ENCODE results near the gene ZFHX3.
A peak's percentile ranks its signal among the peaks of the same experiment; 100 is the strongest.

ZFHX3 gene

DNA sequence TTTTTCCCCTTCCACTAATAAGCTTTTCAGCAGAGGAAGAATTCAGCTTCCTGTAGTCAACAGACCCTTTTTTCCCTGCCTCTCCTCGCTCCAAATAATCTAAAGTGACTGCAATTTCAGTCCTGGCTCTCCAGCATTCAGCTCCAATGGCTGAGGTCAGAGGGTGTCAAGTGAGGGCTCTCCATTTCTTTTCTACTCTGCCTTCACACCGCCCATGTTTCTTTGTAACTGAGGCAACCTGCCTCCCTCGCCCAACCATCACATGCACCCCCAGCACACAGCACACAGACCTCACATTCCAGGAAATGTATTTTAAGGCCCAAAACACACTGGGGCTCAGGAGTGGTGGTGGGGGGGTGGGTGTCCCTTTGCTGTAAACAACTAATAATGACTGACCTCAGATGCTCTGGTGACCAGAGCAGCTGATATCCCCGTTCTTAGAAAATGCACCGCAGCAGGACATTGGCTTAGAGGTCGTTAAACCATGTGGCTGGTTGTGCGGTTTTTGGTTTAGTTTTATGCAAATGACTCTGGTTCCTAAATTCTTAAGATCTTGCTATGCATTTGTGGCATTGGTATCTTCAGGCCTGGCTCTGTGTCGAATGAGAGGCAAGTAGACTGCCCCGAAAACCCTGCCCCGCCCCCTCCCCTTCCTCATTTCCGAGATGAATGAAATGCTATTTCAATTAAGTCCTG is 203.6 kb downstream of the ZFHX3 start:
- DNase-seq: no peak

DNA sequence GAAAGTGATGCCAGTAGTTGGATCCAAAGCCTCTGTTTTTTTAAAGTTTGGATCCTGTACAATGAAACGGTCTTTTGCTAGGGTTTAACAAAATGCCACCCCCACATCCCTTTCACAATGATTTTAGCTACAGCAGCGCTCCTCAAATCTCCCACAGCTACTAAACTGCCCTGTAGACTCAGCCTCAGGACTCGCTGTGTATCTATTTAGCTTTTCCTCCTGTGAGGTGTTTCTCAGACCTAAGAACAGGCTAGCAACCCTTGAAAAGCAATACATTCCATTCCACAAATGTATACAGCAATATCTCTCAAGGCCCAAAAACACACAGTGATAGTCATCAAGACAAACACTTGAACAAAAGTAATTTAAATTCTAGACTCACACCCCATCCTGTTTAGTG is 206.4 kb downstream of the ZFHX3 start:
- no peak for DNase-seq

DNA sequence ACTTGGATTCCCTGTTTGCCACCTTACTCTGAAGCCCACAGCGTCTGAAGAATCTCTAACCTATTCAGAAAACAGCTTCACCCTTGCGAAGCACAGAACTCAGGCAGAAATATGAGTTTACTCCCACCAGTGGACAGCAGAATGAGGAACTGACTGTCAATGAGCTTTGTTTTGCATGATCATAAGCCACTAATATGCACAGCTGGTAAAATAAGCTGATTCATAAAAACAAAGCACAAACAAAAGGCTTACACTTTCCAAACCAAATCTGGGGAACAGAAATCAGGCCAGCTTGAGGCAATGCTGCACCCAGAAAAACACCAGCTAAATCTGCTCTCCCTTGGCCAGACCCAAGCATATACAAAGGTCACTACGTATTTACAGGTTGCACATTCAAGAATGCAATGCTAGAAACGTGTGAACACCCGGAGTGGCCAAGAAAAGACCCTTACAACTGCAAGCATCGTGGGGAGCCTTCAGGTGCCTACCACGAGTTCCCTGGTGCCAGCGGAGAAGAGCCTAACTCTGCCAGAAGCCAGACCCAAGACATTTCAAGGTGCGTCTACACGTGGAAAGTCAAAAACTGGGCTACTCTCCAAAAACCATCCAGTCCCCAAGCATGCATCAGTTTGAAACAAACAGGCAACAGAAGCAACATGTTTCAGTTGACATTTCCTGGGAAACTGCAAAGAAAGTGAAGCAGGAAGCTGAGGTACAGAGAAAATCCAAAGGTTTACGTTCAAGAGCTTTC is 207.1 kb downstream of the ZFHX3 start:
- DNase-seq: no peak

DNA sequence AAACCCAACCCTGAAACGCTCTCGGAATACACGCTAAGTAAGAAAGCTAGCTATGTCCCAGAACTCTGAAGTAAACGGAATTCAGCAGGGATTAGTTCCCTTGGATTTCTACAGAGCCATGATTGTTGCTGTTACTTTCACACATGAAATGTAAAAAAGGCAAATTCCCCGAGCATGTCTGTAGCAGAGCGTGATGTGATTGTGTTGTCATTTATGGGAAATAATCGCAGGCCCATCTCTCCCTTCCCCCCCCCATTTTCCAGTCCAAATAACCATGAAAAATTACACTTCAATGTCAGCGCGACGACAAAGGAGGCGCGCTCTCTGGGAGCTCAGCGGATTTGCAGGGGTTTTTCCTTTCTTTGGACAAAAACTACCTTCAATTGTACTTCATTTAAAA is 209.0 kb downstream of the ZFHX3 start:
- DNase-seq: no peak

DNA sequence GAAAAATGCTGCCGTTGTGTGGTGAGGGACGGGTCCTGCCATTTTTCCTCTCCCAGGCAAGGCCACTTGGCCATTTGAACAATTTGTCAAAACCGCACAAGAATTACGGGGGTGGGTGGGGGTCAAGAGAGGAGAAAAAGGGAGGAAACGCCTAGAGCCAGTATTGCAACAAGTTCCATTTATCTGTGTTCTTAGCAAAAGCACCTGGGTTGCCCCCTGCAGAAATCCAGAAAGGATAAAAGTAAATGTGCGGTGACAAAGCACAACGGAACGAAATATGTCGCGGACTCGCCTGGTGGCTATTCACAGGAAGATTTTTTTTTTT is 209.4 kb downstream of the ZFHX3 start:
- DNase-seq: no peak

DNA sequence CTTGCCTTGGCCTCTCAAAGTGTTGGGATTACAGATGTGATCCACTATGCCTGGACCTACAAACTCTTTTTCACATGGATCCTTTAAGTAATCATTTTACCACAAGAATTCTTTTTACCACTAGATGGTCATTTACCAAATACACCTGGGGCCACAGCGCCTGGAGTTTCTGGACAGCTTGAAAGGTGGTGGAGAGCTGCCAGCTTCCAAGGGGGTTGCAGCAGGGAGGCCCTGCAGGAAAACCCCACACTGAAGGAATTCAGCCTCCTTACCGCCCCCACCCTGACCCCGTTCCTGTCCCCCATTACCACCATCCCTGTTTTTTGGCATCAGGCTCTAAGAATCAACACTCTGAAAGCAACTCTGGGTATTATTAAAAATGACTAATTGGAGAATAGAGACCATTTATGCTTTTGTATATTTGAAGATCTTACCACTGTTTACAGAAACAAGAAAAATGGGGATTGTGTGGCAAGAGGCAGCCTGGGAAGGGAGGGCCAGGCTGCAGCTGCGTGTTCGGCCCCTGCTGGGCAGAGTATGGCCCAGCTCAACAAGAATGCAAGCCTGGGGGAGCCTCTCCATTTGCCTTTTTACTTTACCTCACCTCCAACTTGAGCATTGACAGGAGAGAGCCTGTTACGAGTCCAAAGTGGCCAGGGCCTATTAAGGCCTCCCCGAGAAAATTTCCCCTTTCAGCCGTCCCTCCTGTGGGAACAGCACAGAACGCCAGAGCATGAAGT is 209.9 kb downstream of the ZFHX3 start:
- DNase-seq: no peak

DNA sequence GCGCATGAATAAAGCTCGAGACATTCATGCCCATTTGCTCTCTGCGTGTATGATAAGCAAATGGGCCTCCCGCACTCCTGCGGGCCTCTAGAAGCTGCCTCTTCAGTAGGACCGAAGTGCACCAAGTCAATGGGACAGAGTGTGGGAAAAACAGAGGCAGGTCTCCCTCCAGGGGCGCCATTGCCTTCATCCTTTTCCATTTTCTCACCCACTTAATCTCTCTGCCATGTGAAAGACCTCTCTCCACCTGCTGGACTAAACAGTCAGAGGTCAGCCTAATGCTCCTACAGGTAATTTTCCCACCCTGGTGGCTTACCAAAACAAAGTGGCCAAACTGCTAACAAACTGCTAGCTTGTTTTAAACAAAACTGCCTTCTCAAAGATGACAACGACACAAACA is 210.9 kb downstream of the ZFHX3 start:
- DNase-seq: no peak

DNA sequence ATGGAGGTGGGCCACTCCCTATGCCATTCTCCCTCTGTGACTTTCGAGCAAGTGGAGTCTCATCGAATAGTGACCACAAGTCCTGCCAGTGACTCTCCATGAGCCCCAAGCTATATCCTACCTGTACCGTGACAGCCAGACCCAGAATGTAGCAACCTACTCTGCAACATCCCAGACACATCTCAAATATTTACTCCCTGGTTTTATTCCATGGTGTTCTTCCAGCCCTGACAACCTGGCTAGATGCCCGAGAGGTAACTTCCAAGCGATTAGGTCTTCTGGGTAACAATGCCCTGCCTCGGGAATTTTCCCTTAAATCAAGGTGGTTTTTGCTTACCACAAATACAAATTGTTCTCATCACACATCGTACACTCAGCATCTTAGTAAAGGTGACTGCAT is 211.7 kb downstream of the ZFHX3 start:
- DNase-seq: no peak

DNA sequence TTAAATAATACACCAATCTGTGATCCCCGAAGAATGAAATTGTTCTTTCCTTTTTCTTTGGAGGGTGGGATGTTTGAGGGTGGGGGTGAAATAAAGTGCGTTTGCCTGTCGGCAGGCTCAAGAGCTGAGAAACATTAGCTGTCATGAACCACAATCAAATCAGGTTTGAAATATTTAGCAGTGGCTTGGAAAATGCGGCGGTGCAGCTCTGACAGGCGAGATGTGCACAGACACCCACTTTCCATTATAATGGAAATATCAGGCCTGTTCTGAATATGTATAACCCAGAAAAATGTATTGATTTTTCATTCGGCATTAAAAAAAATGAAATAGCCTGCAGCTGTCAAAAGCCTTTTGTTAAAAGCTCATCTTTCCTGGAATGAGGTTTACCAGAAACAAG is 212.8 kb downstream of the ZFHX3 start:
- no peak for DNase-seq

DNA sequence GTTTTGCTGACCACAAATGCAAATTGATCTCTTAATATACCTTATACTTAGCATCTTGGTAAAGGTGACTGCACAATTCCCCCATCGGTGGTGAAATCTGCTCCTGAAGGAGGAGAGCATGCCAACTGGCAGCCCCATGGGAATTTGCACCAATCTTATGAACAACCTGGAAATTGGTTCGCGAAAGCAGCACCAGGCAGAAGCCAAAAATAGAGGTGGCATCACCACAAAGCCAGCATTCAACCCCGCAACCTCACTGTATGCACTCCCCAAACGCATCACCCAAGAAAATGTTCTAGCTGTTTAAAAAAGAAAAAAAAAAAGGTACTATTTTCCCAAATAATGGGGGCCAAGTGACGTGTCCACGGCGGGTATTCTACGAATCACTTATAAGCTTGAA is 213.4 kb downstream of the ZFHX3 start:
- DNase-seq: no peak

DNA sequence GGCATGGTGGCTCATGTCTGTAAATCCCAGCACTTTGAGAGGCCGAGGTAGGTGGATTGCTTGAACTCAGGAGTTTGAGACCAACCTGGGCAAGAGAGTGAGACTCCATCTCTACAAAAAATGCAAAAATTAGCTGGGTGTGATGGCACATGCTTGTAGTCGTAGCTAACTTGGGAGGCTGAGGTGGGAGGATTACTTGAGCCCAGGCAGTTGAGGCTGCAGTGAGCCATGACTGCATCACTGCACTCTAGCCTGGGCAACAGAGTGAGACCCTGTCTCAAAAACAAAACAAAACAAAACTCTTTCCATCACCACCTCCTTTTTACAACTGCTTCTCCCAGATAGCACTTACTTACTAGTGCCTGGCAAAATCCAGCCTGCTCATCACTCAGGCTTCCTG is 214.0 kb downstream of the ZFHX3 start:
- no peak for DNase-seq

DNA sequence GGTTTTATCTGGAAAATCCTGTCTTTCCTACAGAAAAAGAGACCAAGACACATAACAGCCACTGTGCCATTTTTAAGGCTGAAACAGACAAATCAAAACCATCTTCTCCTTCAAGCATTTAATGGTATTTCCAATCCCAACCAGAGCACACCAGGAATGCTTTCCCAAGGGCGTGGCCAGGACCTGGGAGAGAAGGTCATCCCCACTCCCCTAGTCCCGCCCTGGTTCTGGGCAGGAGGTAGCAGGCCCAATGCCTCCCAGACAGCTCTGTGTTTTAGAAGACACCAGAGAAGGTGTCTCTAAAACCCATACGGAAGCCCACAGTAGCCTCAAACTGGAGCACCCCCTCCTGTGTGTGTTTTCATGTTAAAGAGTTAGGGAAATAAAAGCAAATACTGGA is 214.4 kb downstream of the ZFHX3 start:
- no peak for DNase-seq

DNA sequence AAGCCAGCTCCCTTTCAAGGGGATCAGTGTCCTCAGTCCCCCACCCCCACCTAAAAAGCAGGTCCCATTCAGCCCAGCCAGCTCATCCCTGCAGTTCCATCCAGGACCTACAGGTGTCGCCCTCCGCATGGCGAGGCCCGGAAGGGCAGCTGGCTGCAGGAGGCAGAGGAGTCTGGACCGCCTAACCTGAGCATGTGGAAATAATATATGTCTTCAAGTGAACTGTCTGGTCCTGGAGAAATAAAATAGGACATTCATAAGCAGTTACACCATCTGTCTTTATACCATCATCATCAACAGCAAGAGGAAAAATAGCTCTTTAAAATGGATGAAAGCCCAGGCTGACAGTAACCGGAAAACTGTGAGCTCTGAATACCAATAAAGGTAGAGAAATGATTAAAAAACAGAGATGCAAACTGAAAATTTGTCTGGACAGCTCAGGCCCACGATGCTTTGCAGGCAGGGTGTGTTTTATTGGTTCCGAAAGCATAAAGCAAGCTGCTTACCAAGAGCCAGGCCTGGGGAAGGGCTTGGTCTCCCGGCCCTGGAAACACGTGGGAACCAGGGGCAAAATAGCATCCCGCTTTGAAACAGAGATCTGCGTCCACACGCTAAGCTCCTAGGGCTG is 215.2 kb downstream of the ZFHX3 start:
- DNase-seq: peak; percentile 10

DNA sequence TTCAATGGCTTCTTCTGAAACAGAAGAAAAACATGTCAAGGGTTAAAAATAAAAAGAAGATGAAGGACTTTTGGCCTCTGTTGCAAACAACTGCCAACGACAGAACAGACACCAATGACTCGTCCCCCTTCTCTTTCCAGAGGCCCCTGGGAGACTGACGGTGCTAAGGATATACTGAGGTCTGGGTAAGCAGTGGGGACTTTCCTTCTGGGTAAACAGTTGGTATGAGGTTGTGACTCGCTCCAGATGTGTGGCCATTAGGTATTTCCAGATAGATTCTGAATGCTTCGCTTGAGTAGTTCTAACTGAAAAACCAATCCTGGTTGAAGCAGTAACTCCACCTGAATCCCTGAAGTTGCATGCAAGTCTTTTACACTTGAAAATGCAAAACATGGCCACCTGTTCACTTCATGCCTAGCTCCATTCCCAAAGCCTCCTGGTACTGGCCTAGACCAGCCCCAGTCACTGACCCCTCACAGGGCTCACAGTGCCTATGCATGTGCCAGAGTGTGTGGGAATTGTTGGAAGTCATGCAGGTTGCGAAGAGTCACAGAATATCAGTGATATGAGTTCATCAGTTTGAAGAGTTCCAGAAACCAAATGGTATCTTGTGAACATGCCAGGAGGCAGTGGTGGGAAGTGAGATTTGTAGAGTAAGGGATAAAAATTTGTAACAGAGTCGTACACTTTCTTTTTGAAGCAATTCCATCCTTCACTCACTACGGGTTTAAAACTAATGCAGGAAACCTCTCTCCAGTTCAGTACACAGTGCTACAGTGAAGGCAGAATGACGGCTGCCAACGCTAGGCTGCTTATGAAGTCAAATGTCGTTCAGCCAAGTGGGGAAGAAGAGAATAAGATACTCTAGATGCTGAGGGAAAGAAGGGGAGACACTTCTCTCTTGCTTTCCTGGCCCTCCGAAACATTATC is 217.8 kb downstream of the ZFHX3 start:
- DNase-seq: no peak

DNA sequence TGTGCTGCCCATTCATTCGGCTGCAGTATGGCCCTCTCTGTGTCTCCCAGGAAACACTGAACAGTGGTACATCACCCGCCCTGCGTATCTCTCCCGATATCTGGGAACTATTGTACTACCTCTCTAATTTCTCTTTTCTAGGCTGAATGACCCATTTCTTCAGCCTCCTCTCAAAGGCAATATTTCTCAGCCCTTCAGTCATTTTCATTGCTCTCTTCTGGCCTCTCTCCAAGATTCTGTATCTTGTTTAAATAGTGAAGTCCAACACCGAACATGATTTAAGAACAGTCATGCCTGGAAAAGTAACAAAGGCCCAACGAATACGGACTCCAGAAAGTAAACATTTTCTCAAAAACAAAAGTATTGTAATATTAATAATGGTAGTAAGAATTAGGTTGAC is 220.1 kb downstream of the ZFHX3 start:
- DNase-seq: no peak

DNA sequence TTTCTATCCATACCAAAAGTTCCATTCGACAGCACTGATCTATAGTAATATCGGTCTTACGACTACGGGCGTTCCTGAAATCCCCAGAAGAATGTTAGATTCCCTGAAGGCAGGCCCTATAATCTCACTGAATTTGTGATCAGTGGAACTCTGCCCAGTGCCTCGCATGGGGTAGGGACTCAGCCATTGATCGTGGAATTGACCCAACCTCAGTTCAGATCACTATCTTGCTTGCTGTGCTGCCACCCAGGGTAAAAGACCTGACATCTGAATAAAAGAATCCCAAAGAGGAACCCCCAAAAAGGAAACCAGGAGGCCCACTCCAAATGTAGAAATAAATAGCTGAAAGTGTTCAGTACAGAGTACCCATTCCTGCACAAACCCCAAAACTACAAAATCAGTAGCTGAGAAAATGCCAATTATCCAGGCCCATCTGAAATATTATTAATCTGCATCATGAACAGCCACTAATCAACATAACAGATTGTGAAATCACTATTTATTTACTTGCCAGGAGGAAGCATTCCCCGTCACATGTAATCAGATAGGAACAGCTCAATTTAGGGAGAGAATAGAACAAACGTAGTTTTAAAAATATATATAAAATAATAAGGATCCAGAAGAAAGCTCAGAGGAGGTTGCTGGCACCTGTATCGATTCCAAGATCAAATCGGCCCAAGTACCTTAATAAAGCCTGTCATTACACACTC is 221.9 kb downstream of the ZFHX3 start:
- no peak for DNase-seq

DNA sequence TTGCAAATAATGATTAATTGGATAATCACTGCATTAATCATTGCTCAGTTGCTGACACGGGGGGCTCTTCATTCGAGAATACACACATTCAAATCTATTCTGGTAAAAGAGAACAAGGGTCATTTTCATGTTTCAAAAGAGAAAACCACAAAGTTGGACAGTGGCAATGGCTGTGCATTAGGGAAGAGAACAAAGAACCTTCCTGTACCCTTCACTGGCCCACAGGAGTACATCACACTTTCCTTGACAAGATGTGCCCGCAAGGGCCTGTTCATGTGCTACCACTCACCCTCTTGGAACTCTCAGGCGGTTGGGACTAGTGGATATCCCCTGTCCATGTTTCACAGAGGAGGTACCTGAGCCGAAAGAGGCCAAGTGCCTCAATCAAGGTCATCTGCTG is 223.2 kb downstream of the ZFHX3 start:
- DNase-seq: no peak

DNA sequence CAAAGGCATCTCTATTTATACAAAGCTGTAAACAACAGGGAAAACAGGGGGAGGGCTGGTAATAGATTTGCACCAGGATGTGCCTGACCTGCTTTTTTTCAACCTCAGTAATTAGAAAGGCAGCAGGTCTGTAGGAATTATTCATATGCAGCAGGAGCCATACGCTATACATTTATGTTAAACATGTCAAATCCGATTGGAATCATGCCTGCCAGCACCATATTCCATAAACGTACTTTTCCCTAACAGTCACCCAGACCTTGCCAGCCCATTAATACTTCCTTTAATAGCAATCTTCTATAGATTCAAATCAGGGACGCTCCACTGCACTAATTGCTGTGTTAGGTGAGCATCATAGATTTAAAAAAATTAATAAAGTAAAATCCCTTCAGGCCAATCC is 223.9 kb downstream of the ZFHX3 start:
- DNase-seq: no peak

DNA sequence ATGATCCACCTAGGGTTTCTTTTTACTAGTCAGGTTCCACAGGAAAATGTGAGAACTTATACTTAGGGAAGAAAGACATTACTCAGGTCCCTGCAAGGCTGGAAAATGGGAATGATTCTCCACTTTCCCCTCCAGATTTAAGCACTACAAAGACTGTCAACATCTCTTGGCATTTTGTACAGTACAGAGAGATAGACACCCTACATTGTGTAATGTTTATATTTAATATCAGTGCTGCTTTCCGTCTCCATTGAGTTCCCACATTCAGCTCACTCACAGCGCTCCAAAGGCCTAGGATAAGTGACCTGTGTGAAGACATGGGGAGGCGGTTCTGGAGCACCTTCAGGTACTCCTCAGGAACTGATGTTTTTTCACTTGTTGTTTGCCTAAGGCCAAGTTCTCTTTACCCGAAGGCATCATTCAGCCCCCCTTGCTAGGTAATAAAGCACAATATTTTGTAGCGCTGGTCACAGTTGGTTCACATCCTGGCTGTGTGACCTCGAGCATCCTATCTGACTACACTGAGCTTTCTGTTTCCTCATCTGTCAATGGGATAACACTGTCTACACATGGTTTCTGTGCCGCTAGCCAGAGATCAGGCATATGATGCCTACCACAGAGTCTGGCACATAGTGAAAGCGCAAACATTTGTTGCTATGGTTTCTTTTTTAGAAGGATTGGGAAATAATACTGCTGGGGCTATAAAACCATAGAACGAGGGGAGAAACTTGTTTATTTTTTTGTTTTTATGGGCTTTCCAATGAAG is 226.6 kb downstream of the ZFHX3 start:
- DNase-seq: no peak

DNA sequence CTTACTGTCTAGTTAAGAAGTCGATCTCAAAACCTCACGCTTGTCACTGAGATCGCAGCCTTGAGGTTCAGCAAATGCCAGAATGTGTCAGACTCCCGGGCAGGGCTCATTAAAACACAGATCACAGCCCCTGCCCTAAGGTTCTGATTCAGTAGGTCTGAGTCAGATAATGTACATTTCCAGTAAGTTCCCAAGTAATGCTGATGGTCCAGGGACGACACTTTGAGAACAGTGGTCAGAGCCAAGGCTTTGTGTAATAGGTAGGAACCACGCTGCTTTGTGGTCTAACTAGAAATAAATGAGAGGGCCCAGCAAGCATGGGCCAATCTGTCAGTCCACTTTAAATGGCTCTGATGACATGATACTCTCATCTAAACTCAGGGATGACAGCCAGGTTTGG is 228.6 kb downstream of the ZFHX3 start:
- DNase-seq: no peak

DNA sequence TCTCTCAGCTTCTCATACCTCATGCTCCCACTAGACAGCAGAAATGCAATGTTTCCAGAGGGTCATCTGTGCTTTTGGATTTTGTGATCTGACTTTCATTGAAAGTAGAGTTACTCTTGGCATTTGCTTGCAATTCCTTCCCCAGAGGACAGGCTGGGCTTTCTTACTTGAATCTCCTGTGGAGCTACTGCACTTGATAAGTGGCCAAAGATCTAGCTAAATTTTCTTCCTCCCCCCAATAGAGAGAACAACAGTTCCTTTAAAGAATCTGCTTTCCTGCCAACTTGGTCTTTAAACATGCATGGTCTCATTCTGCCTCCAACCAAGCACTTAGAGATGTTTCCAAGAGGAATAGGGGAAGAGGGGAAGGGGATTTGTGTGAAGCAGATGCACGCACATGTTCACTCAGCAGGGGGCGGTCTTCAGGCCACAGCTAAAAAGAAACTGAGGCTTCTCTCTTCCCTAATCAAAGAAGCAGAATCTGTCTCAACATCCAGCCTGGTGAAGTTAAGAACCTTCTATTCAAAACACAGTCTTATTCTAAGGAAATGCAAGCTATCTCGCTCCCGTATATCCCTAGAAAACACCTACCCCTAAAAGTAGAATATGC is 229.6 kb downstream of the ZFHX3 start:
- DNase-seq: no peak
